Trophoblast cell (in vitro differentiated cells and primary cell): ENCODE results near the gene FLNB.

Experiments used
- DNase-seq, 2 donors: peaks; one replicate each; pipeline ENCODE4 v3.0.0-alpha.2; 2016
- H2AFZ ChIP-seq: 2 replicates; pipeline ENCODE4 v1.6.1; 2013; ENCODE audit warnings: low read length, moderate library complexity, mild to moderate bottlenecking; ENCODE audit not compliant: insufficient read depth, poor library complexity
- H2AK5ac ChIP-seq: 2 replicates; pipeline ENCODE4 v1.6.1; 2013; ENCODE audit warnings: mild to moderate bottlenecking, low read length
- H2BK120ac ChIP-seq: 2 replicates; pipeline ENCODE4 v1.6.1; 2013; ENCODE audit warnings: low read length, mild to moderate bottlenecking, moderate library complexity; ENCODE audit not compliant: insufficient read depth, poor library complexity
- H2BK12ac ChIP-seq: 2 replicates; pipeline ENCODE4 v1.6.1; 2013; ENCODE audit warnings: mild to moderate bottlenecking, low read length, moderate library complexity
- H2BK5ac ChIP-seq: 2 replicates; pipeline ENCODE4 v1.6.1; 2013; ENCODE audit warnings: low read length, low read depth, moderate library complexity, mild to moderate bottlenecking; ENCODE audit not compliant: poor library complexity
- H3K14ac ChIP-seq: 2 replicates; pipeline ENCODE4 v1.6.1; 2013; ENCODE audit warnings: mild to moderate bottlenecking, low read length
- H3K18ac ChIP-seq: 2 replicates; pipeline ENCODE4 v1.6.1; 2013; ENCODE audit warnings: mild to moderate bottlenecking, low read length
- H3K23ac ChIP-seq: 2 replicates; pipeline ENCODE4 v1.6.1; 2013; ENCODE audit warnings: low read length
- H3K27ac ChIP-seq: 2 replicates; pipeline ENCODE4 v1.5.1; 2013; ENCODE audit warnings: low read depth, mild to moderate bottlenecking, inconsistent platforms, low read length, moderate library complexity
- H3K27me3 ChIP-seq: 2 replicates; pipeline ENCODE4 v1.6.1; 2013; ENCODE audit warnings: inconsistent platforms, mild to moderate bottlenecking, low read length, moderate library complexity; ENCODE audit not compliant: insufficient read depth
- H3K36me3 ChIP-seq, 2 experiments: 1 replicate in 1 of 2; 2 replicates in 1 of 2; pipeline ENCODE4 v1.6.1; 2013; ENCODE audit warnings: low read length in 2 of 2, mild to moderate bottlenecking in 2 of 2, moderate library complexity in 1 of 2; ENCODE audit not compliant: insufficient read depth in 2 of 2, control insufficient read depth in 1 of 2
- H3K4ac ChIP-seq: 2 replicates; pipeline ENCODE4 v1.6.1; 2013; ENCODE audit warnings: low read depth, mild to moderate bottlenecking, low read length, moderate library complexity
- H3K4me1 ChIP-seq, 2 experiments: 1 replicate in 1 of 2; 2 replicates in 1 of 2; pipeline ENCODE4 v1.6.1; 2013; ENCODE audit warnings: low read length in 2 of 2, mild to moderate bottlenecking in 2 of 2, moderate library complexity in 1 of 2; ENCODE audit not compliant: insufficient read depth in 2 of 2, control insufficient read depth in 1 of 2
- H3K4me2 ChIP-seq: 2 replicates; pipeline ENCODE4 v1.6.1; 2013; ENCODE audit warnings: inconsistent platforms, mild to moderate bottlenecking, low read length, moderate library complexity
- H3K4me3 ChIP-seq: 2 replicates; pipeline ENCODE4 v1.5.1; 2013; ENCODE audit warnings: mild to moderate bottlenecking, low read depth, low read length, inconsistent platforms
- H3K79me1 ChIP-seq: one replicate; pipeline ENCODE4 v1.6.1; 2013; ENCODE audit warnings: low read length
- H3K79me2 ChIP-seq: 2 replicates; pipeline ENCODE4 v1.6.1; 2013; ENCODE audit warnings: low read length, mild to moderate bottlenecking; ENCODE audit not compliant: control insufficient read depth, insufficient read depth, poor library complexity
- H3K9ac ChIP-seq: 2 replicates; pipeline ENCODE4 v1.6.1; 2013; ENCODE audit warnings: mild to moderate bottlenecking, low read length
- H3K9me3 ChIP-seq: 2 replicates; pipeline ENCODE4 v1.6.1; 2013; ENCODE audit warnings: low read depth, mild to moderate bottlenecking, control low read depth, inconsistent platforms, low read length; ENCODE audit not compliant: insufficient read depth
- H4K12ac ChIP-seq: 2 replicates; pipeline ENCODE4 v1.6.1; 2013; ENCODE audit warnings: low read depth, mild to moderate bottlenecking, low read length, moderate library complexity
- H4K8ac ChIP-seq: 2 replicates; pipeline ENCODE4 v1.6.1; 2013; ENCODE audit warnings: low read depth, mild to moderate bottlenecking, low read length, moderate library complexity
- H4K91ac ChIP-seq: one replicate; pipeline ENCODE4 v1.6.1; 2013; ENCODE audit warnings: low read depth, mild to moderate bottlenecking, low read length, moderate library complexity
- WGBS: extraction: QIAGEN DNeasy Blood & Tissue Kit; methylation state at CpG from one replicate; pipeline ENCODE4 v1.1.7; 2013; ENCODE audit warnings: missing lambda C conversion rate; ENCODE audit not compliant: insufficient read length, insufficient coverage; ENCODE audit errors: extremely low coverage; 5-methylcytosine and 5-hydroxymethylcytosine counted together

The FLNB gene

DNA sequence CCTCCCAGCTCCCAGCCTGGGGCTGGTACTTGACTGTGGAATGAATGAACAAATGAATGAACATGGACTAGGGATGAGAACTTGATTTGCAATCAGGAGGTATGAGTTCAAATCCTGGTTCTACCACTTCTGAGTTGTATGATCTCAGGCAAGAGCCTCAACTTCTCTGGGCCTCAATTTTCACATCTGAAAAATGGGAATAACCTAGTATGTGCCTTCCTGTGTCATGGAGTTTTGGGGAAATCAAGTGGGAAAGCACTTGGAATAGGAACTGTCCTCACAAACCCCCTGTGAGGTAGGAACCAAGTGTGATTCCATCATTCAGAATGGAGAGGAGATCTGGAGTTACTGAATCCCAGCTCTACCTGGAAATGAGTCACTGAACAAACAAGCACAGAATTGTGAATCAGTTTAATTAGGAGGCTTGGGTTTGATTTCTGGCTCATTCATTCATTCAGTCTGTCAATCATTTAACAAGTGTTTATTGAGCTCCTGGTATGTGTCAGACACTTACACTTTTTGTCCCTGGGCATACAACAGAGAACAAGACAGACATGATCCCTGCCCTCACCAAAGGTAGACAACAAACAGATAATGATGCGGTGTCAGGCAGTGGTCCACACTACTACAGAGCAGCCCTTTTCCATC is 172.8 kb downstream of the FLNB start:
- no peak for DNase-seq
- Histone ChIP-seq H3K27ac (no peak overlapping the region), H2AFZ (no peak overlapping the region), H2BK12ac (no peak overlapping the region), H3K79me2 (no peaks in the 10 kb centered on the region), H3K4ac (no peak overlapping the region), H4K8ac (no peak overlapping the region), H3K4me3 (no peak overlapping the region), H3K9ac (no peak overlapping the region), H4K12ac (no peak overlapping the region), H2AK5ac (no peak overlapping the region), H3K79me1 (peaks cover 3% of the 10 kb centered on the region), H2BK5ac (no peak overlapping the region), H3K9me3 (peaks cover 2% of the 10 kb centered on the region), H3K18ac (no peak overlapping the region), H3K14ac (no peak overlapping the region), H3K23ac (no peak overlapping the region), H3K4me1 (peaks cover 7% of the 10 kb centered on the region in 2 experiments), H2BK120ac (no peak overlapping the region), H4K91ac (no peak overlapping the region), H3K36me3 (no peaks in the 10 kb centered on the region), H3K4me2 (no peak overlapping the region), H3K27me3 (no peaks in the 10 kb centered on the region)
- no CpG with 5 or more reads among the region's 1 CpG for WGBS

DNA sequence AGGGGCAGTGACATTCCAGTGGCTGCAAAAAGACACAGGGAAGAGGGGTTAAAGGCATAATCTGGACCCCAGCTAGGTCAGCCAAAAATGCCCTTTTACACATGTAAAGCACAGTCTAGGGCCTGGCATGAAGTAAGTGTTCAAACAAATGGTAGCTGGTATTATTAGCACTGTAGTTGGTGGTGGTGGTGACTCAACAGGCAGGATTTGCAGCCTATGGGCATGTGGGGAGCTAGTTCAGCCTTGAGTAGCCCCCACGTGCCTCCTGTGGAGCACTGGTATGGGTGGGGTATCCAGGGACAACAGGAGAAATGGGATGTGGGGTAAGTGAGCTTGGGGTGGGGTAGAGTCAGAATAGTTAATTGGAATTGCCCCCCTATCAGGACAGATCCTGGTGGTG is 175.0 kb downstream of the FLNB start:
- no peak overlapping the region for H3K4ac ChIP-seq
- H3K27ac ChIP-seq = no peak overlapping the region
- H3K14ac ChIP-seq = no peak overlapping the region
- no peaks in the 10 kb centered on the region for H3K79me1 ChIP-seq
- H3K79me2 ChIP-seq = no peaks in the 10 kb centered on the region
- no peak overlapping the region for H3K4me2 ChIP-seq
- H2AK5ac ChIP-seq = no peak overlapping the region
- no peak overlapping the region for H2BK12ac ChIP-seq
- no peaks in the 10 kb centered on the region for H3K27me3 ChIP-seq
- no CpG with 5 or more reads among the region's 1 CpG for WGBS
- no peak overlapping the region for H4K12ac ChIP-seq
- no peak overlapping the region for H3K23ac ChIP-seq
- H3K36me3 ChIP-seq = no peaks in the 10 kb centered on the region
- H2AFZ ChIP-seq = no peak overlapping the region
- no peak overlapping the region for H3K18ac ChIP-seq
- peaks cover 2% of the 10 kb centered on the region for H3K9me3 ChIP-seq
- H2BK120ac ChIP-seq = no peak overlapping the region
- H3K4me3 ChIP-seq = no peak overlapping the region
- H4K91ac ChIP-seq = no peak overlapping the region
- no peak for DNase-seq
- H4K8ac ChIP-seq = no peak overlapping the region
- no peak overlapping the region for H2BK5ac ChIP-seq
- peaks cover under 1% of the 10 kb centered on the region in 2 experiments for H3K4me1 ChIP-seq
- H3K9ac ChIP-seq = no peak overlapping the region

DNA sequence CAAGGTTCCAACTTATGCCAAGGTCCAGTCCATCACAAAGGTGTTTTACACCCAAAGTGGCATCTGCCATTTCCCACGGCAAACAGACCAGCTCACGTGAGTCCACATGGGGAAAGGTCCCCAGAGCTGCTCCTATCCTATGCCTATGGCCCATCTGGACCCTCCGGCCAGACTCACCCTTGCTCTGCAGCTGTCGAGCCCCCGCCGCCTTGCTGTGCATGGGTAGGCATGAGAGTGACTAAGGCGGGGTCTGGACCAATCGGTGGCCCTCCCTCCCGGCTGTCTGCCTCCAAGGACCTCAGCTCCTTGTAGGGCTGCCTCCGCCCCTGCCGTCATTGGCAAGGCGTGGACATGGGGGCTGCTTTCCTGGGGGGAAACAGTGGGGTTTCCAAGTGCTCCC is 175.7 kb downstream of the FLNB start:
- Histone ChIP-seq H2BK120ac (no peak overlapping the region), H3K18ac (no peak overlapping the region), H4K91ac (no peak overlapping the region), H3K4me1 (peaks cover 1% of the 10 kb centered on the region in 2 experiments), H2BK12ac (no peak overlapping the region), H3K27ac (no peak overlapping the region), H2BK5ac (no peak overlapping the region), H3K14ac (no peak overlapping the region), H2AK5ac (no peak overlapping the region), H3K79me1 (no peaks in the 10 kb centered on the region), H3K23ac (no peak overlapping the region), H2AFZ (no peak overlapping the region), H3K79me2 (no peaks in the 10 kb centered on the region), H4K12ac (no peak overlapping the region), H3K4me2 (no peak overlapping the region), H3K36me3 (no peaks in the 10 kb centered on the region), H3K27me3 (no peaks in the 10 kb centered on the region), H3K4ac (no peak overlapping the region), H4K8ac (no peak overlapping the region), H3K9ac (no peak overlapping the region), H3K9me3 (peaks cover 2% of the 10 kb centered on the region), H3K4me3 (no peak overlapping the region)
- no peak for DNase-seq
- no CpG with 5 or more reads among the region's 12 CpGs for WGBS

DNA sequence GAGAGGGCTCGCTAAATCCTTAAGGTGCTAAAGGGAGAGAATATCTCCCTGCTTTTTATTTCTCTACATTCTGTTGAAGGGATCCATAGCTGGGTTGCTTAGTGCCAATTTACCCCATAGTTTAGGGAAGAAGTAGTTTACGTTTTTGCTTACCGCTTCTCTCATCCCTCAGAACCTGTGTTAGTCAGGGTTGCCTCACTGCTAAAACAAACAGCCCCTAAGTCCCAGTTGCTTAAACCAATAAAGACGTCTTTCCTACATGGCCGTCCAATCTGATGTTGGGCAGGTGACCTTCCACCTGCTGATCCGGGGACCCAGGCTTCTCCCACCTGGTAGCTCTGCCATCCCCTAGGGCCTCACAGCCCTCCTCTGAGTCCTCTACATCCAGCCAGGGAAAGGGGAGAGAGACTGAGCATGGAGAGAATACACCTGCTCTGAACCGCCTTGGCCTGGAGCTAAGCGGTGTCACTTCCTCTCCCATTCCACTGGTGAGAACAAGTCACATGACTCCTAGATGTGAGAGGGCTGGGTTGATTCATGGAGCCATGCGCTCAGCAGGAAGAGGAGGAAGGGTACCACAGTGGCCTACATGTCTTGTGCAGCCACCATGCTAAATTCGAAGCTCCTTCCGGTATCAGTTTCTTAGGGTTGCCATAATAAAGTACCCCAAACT is 176.2 kb downstream of the FLNB start:
- H3K36me3 ChIP-seq = no peaks in the 10 kb centered on the region
- H3K4me1 ChIP-seq = peaks cover 3 to 6% of the 10 kb centered on the region in 2 experiments
- H2BK5ac ChIP-seq = no peak overlapping the region
- no peak overlapping the region for H3K27ac ChIP-seq
- WGBS = no CpG with 5 or more reads among the region's 11 CpGs
- H3K14ac ChIP-seq = no peak overlapping the region
- H3K23ac ChIP-seq = no peak overlapping the region
- H3K18ac ChIP-seq = no peak overlapping the region
- no peak overlapping the region for H4K91ac ChIP-seq
- H3K4ac ChIP-seq = no peak overlapping the region
- no peak overlapping the region for H2BK12ac ChIP-seq
- H3K9me3 ChIP-seq = peaks cover 2% of the 10 kb centered on the region
- H4K8ac ChIP-seq = no peak overlapping the region
- no peak overlapping the region for H3K4me3 ChIP-seq
- no peaks in the 10 kb centered on the region for H3K27me3 ChIP-seq
- H2AFZ ChIP-seq = no peak overlapping the region
- H2BK120ac ChIP-seq = no peak overlapping the region
- no peak overlapping the region for H3K4me2 ChIP-seq
- H3K9ac ChIP-seq = no peak overlapping the region
- no peaks in the 10 kb centered on the region for H3K79me2 ChIP-seq
- H4K12ac ChIP-seq = no peak overlapping the region
- H3K79me1 ChIP-seq = no peaks in the 10 kb centered on the region
- no peak for DNase-seq
- H2AK5ac ChIP-seq = no peak overlapping the region
